GM12875 (cell line): ENCODE results near the gene GRM5.
"Not testable (repeated sequence)": the region's sequence is repeated elsewhere in the genome, so short reads cannot be mapped to it uniquely, and the experiment has no call there.

Experiments
- H3K4me3 ChIP-seq: one replicate; pipeline ENCODE4 v1.5.1; 2011; ENCODE audit warnings: low read depth, low read length, control low read depth
- CTCF ChIP-seq: IDR thresholded peaks from 2 replicates; pipeline ENCODE4 v1.5.1; 2011; ENCODE audit warnings: low read depth, mild to moderate bottlenecking, control low read depth, inconsistent platforms, low read length, moderate library complexity, borderline replicate concordance; ENCODE audit not compliant: insufficient read depth

Gene GRM5

GRCh38 chr11:88950975-88951374 lies 114.8 kb downstream of the GRM5 start:
- no peak for TF ChIP-seq CTCF
- no peak overlapping the region for H3K4me3 ChIP-seq

GRCh38 chr11:88948908-88949307 lies 116.9 kb downstream of the GRM5 start:
- H3K4me3 ChIP-seq, result not testable (repeated sequence)

- H3K4me3 ChIP-seq, result not testable (repeated sequence)
Observed at GRCh38 chr11:88947843-88948572, 117.8 kb downstream of the GRM5 start.

- H3K4me3 ChIP-seq, result not testable (repeated sequence)
Observed at GRCh38 chr11:88929665-88930064, 136.1 kb downstream of the GRM5 start.

- H3K4me3 ChIP-seq, result not testable (repeated sequence)
Observed at GRCh38 chr11:88917065-88917464, 148.7 kb downstream of the GRM5 start.

GRCh38 chr11:88909500-88909899 lies 156.3 kb downstream of the GRM5 start:
- H3K4me3 ChIP-seq, result no peak overlapping the region
- TF ChIP-seq CTCF, result no peak

- not testable (repeated sequence) for H3K4me3 ChIP-seq
Observed at GRCh38 chr11:88901436-88901835, 164.3 kb downstream of the GRM5 start.

GRCh38 chr11:88888855-88889254 lies 176.9 kb downstream of the GRM5 start:
- not testable (repeated sequence) for H3K4me3 ChIP-seq

GRCh38 chr11:88886796-88887195 lies 179.0 kb downstream of the GRM5 start:
- peak; percentile 39; the same call in 1 of the 2 replicates for TF ChIP-seq CTCF

GRCh38 chr11:88882800-88883199 lies 183.0 kb downstream of the GRM5 start:
- not testable (repeated sequence) for H3K4me3 ChIP-seq

More at GRCh38 chr11:88886796-88887195, 179.0 kb downstream of the GRM5 start:
- H3K4me3 ChIP-seq, result no peak overlapping the region

GRCh38 chr11:88861618-88862017 lies 204.2 kb downstream of the GRM5 start:
- no peak for TF ChIP-seq CTCF

GRCh38 chr11:88860431-88860830 lies 205.4 kb downstream of the GRM5 start:
- H3K4me3 ChIP-seq, result not testable (repeated sequence)

More at GRCh38 chr11:88861618-88862017, 204.2 kb downstream of the GRM5 start:
- H3K4me3 ChIP-seq, result no peak overlapping the region

GRCh38 chr11:88853963-88854362 lies 211.8 kb downstream of the GRM5 start:
- H3K4me3 ChIP-seq, result not testable (repeated sequence)

GRCh38 chr11:88851547-88851946 lies 214.2 kb downstream of the GRM5 start:
- H3K4me3 ChIP-seq, result not testable (repeated sequence)

GRCh38 chr11:88849773-88850172 lies 216.0 kb downstream of the GRM5 start:
- H3K4me3 ChIP-seq, result not testable (repeated sequence)
